VCaP (cell line): ENCODE data around the gene RRP1.

ENCODE experiments used
- H3K27ac ChIP-seq: fragments of 450-650 bp; 2 replicates; pipeline ENCODE4 v1.5.1; 2017
- TF ChIP-seq, protein P1 (sequence below): fragments of 450-650 bp; conservative IDR thresholded peaks from 2 replicates; pipeline ENCODE4 v1.5.1; 2017; ENCODE audit warnings: mild to moderate bottlenecking, moderate library complexity

The RRP1 gene

DNA sequence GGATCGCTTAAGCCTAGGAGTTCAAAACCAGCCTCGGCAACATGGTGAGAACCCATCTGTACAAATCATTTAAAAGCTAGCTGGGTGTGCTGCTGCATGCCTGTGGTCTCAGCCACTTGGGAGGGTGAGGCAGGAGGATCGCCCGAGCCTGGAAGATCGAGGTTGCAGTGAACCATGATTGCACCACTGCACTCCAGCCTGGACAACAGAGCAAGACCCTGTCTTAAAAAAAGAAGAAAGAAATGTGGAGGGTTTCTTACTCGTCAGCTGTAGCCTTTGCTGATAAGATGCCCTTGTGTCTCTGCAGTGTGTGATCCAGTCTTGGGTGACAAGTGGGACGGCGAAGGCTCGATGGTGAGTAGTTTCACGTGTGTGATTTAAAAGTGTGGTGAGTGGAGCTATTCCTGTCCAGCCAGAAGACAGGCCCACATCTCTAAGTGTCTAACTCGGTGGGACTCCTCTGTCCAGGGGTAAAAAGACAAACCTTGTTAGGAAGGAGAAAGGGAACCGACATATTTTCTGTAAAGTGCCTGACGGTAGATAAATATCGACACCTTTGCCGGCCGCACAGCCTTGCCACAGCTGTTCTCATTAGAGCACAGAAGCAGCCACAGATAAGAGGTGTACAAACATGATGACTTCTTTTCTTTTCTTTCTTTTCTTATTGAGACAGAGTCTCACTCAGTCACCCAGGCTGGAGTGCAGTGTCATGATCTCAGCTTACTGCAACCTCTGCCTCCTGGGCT, 43.4 kb upstream of the RRP1 start:
- no peak overlapping the region for H3K27ac ChIP-seq
- TF ChIP-seq, protein P1, sequence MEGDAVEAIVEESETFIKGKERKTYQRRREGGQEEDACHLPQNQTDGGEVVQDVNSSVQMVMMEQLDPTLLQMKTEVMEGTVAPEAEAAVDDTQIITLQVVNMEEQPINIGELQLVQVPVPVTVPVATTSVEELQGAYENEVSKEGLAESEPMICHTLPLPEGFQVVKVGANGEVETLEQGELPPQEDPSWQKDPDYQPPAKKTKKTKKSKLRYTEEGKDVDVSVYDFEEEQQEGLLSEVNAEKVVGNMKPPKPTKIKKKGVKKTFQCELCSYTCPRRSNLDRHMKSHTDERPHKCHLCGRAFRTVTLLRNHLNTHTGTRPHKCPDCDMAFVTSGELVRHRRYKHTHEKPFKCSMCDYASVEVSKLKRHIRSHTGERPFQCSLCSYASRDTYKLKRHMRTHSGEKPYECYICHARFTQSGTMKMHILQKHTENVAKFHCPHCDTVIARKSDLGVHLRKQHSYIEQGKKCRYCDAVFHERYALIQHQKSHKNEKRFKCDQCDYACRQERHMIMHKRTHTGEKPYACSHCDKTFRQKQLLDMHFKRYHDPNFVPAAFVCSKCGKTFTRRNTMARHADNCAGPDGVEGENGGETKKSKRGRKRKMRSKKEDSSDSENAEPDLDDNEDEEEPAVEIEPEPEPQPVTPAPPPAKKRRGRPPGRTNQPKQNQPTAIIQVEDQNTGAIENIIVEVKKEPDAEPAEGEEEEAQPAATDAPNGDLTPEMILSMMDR = no peak

DNA sequence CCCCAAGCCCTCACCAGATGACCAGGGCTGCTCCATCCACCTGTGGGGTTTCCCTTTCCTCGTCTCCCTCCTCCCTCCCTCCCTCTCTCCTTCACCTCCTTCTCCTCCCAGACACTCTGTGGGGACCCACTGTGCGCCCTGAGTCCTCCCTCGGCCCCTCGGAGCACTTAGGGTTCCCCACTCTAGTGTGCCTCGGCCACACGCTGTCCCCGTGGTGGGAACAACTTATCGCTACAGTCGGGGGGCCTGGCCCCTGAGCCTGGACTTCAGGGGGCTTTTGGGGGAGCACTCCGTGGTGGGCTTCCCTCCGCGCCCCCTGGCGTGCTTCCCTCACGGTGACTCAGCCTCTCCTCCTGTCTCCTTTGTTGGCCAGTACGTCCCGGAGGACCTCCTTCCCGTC, 40.8 kb upstream of the RRP1 start:
- TF ChIP-seq, protein P1 = no peak
- no peak overlapping the region for H3K27ac ChIP-seq

DNA sequence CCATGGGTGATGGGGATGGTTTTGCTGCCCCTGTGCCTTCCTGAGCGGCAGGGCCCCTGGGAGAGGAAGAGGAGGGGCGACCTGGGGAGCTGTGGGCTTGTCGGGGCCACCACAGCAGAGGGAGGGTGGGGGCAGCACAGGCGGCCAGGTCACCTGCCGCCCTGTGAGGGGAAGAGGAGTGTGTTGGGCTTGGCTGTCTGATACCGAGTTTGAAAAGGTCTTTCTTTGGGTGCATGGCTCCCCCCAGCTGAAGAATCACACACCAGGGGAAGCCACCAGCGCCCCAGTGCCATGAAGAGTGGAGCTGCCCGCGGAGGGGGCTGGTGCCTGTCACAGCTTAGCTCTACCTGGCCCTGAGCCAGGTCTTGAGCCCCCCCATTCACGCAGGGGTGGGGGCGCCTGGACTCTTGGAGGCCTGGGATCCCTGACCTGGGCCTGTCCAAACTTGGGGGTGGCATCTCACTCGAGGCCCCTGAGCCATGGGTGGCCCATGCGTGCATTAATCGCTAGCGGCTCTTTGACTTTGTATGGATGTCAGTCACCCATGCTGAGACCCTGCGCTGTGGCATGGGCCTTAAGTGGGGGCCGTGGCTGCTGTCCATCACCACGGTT, 39.6 kb upstream of the RRP1 start:
- no peak overlapping the region for H3K27ac ChIP-seq
- TF ChIP-seq, protein P1 = no peak

DNA sequence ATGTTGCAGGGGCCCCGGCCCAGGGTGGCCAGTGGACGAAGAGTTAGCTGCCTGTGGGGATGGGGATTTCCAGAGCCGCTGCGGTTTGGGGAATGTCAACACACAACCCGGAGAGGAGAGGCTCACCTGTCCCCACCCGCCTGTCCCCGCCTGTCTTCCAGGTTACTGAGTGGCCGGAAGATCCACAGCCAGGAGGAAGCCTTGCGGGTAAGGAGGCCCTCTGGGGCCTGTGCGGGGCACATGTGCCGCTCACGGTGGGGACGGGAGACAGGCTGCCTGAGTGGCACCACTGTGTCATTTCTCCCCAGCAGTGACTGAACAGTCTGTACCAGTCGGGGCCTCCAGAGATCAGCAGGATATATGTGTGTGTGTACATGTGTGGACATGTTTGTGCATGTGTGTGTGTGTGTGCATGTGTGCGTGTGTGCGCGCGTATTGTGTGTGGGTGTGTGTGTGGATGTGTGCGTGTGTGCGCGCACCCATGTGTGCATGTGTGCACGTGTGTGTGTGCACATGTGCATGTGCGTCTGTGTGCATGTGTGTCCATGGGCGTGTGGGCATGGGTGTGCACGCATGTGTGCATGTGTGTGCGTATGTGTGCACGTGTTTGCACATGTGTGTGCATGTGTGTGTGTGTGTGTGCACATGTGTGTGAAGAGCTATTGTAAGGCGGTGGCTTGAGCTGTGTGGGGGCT, 38.9 kb upstream of the RRP1 start:
- no peak overlapping the region for H3K27ac ChIP-seq
- TF ChIP-seq, protein P1 = no peak

DNA sequence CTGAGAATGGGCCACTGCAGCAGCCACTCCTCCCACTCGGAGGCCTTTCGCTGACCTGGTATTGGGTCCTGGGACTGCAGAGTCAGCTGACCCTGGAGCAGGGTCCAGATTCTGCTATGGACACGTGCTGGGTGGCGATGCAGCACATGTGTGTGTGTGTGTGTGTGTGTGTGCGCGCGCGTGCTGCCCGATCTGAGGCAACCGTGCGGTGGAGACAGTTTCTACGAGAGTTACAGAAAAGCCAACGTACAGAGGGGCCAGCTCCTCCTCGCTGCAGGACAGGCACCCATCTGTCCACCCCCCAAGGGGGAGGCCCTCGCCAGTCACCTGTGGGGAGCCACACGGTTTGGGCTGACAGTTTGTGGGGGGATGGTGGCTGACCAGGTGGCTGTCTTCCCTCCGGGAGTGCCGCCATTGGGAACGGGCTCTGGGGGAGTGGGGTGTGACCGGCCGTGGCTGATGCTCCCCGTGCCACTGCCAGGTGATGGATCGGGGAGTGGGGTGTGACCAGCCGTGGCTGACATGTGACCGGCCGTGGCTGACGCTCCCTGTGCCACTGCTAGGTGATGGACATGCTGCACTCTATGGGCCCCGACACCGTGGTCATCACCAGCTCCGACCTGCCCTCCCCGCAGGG, 37.3 kb upstream of the RRP1 start:
- TF ChIP-seq, protein P1 = no peak
- no peak overlapping the region for H3K27ac ChIP-seq

DNA sequence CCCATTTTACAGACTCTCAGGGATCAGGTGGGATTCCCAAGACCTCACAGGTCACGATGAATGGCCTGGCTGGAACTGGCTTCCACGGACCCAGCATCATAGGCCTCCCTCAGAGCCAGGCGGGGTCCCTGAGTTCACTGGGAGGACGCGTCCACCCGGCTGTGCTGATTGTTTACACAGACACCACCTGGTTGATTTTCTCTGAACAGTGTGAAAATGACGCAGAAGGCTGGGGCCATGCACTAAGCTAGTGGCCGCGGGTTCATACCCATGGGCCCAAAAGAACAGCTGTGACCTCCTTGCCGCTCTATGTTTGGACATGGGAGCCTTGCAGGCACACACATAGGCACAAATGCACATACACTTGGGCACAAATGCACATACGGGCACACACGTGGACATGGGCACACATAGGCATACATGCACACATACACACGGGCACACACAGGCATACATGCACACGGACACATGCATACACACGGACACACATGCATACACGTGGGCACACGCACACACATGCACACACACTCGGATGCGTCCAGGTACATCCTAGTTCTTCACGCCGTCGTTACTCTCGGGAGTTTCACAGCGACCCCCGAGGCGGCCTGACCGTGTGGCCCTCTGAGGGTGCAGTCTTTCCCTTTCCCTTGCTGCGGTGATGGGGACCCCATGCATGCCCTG, 36.5 kb upstream of the RRP1 start:
- TF ChIP-seq, protein P1 = no peak
- no peak overlapping the region for H3K27ac ChIP-seq
